SK-N-MC (cell line): ENCODE data around the gene SEPTIN5.

Experiments used
- EZH2 ChIP-seq: fragments of 200-600 bp; sonication (generic); IDR thresholded peaks from one replicate; pipeline ENCODE4 v1.6.1; 2017; ENCODE audit warnings: antibody characterized with exemption
- POLR2AphosphoS5 ChIP-seq: IDR thresholded peaks from 2 replicates; pipeline ENCODE4 v1.6.1; 2012; ENCODE audit warnings: mild to moderate bottlenecking, low read depth, low read length, borderline replicate concordance

DNA sequence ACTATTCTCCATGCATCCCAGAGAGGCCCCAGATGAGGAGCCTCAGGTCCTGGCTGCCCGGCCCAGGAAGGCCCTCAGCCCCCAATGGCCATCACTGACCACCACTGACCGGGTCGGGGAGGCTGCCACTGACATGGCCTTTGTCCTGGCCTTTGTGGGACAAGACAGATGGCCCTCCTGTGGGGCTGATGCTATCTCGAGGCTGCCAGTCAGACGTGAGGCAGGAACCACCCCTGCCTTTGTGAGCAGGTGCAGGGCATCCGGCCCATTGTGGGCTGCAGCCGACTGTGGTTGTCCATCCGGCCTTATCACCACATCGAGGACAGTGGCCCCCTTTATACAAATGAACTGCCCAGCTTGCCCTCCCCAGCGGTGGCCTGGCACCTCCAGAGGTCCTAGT, 14.5 kb downstream of the SEPTIN5 start:
- TF ChIP-seq EZH2 (no peak), POLR2AphosphoS5 (no peak)
